H1 (cell line): ENCODE data around the gene KDM2A. TPM values are rescaled to one million over a fixed set of nuclear protein-coding genes. Genes with fewer than 3 reads are reported as not detected.

Experiments
- CTCF ChIA-PET: fragments of 300-600 bp; sonication (Branson Sonifier 250); formaldehyde crosslinking; loops from one replicate; lab custom pipeline; 2021; ENCODE audit not compliant: partially characterized antibody; lab: Charles Lee
- POLR2A ChIA-PET: fragments of 300-600 bp; sonication (Branson Sonifier 250); formaldehyde crosslinking; loops from one replicate; lab custom pipeline; 2021; ENCODE audit warnings: inconsistent platforms; ENCODE audit not compliant: partially characterized antibody; lab: Charles Lee
- DNase-seq, 2 experiments: peaks; one replicate each; pipeline versions ENCODE4 v3.0.0 to v3.0.0-alpha.2; 2010 to 2022; ENCODE audit warnings: low spot score in 2 of 2, low read depth in 1 of 2, mixed read lengths in 1 of 2
- FAIRE-seq: peaks from 2 replicates; lab custom pipeline; 2011; peaks lifted over from hg19 to GRCh38; lab: Jason Lieb, UNC
- H2AFZ ChIP-seq: 2 replicates; pipeline ENCODE4 v1.8.1; 2012; ENCODE audit warnings: low read length, inconsistent platforms
- H2AK5ac ChIP-seq: 2 replicates; pipeline ENCODE4 v1.6.1; 2013; ENCODE audit warnings: low read depth, low read length
- H2BK120ac ChIP-seq: replicated peaks from 2 replicates; pipeline ENCODE3; 2013; ENCODE audit warnings: low read depth, low read length, inconsistent platforms
- H2BK12ac ChIP-seq: 2 replicates; pipeline ENCODE4 v1.6.1; 2013; ENCODE audit warnings: low read depth, low read length
- H2BK15ac ChIP-seq: 2 replicates; pipeline ENCODE4 v1.6.1; 2013; ENCODE audit warnings: low read length
- H2BK20ac ChIP-seq: 2 replicates; pipeline ENCODE4 v1.6.1; 2013; ENCODE audit warnings: low read length
- H2BK5ac ChIP-seq: 2 replicates; pipeline ENCODE4 v1.6.1; 2013; ENCODE audit warnings: low read depth, low read length
- H3K14ac ChIP-seq: 2 replicates; pipeline ENCODE4 v1.6.1; 2013; ENCODE audit warnings: inconsistent platforms; ENCODE audit not compliant: insufficient read length
- H3K18ac ChIP-seq: 2 replicates; pipeline ENCODE4 v1.6.1; 2013; ENCODE audit warnings: low read length; ENCODE audit errors: extremely low read depth
- H3K23ac ChIP-seq: 2 replicates; pipeline ENCODE4 v1.6.1; 2013; ENCODE audit warnings: inconsistent platforms; ENCODE audit not compliant: insufficient read length
- H3K23me2 ChIP-seq: 2 replicates; pipeline ENCODE4 v1.6.1; 2013; ENCODE audit warnings: low read depth, low read length
- H3K27ac ChIP-seq: 2 replicates; pipeline ENCODE4 v1.6.1; 2011; ENCODE audit warnings: low read depth, low read length, inconsistent platforms
- H3K27me3 ChIP-seq, 4 experiments: replicated peaks in 1 of 4; 1 replicate in 1 of 4; 2 replicates in 3 of 4; pipeline versions ENCODE4 v1.6.1 to v1.8.1; 2011 to 2013; ENCODE audit warnings: low read length in 3 of 4, mild to moderate bottlenecking in 3 of 4, inconsistent platforms in 2 of 4, mixed read lengths in 2 of 4, moderate library complexity in 1 of 4; ENCODE audit not compliant: control insufficient read depth in 3 of 4, insufficient read depth in 3 of 4; ENCODE audit errors: extremely low read depth in 1 of 4
- H3K36me3 ChIP-seq, 4 experiments: 2 replicates each; pipeline versions ENCODE4 v1.6.1 to v1.8.1; 2011 to 2013; ENCODE audit warnings: mild to moderate bottlenecking in 4 of 4, low read length in 3 of 4, moderate library complexity in 2 of 4, control low read depth in 1 of 4, inconsistent platforms in 1 of 4; ENCODE audit not compliant: insufficient read depth in 4 of 4, control insufficient read depth in 2 of 4
- H3K4ac ChIP-seq: replicated peaks from 2 replicates; pipeline ENCODE3; 2013; ENCODE audit warnings: low read length, low read depth, mixed read lengths, inconsistent platforms; ENCODE audit not compliant: insufficient read length
- H3K4me1 ChIP-seq, 4 experiments: replicated peaks in 1 of 4; 1 replicate in 1 of 4; 2 replicates in 3 of 4; pipeline versions ENCODE4 v1.6.1 to v1.8.1; 2011 to 2013; ENCODE audit warnings: low read length in 3 of 4, inconsistent platforms in 2 of 4, mixed read lengths in 1 of 4; ENCODE audit not compliant: insufficient read depth in 4 of 4, control insufficient read depth in 3 of 4
- H3K4me2 ChIP-seq, 2 experiments: 2 replicates each; pipeline versions ENCODE4 v1.6.1 to v1.8.1; 2011 to 2013; ENCODE audit warnings: low read depth in 2 of 2, low read length in 2 of 2, control low read depth in 1 of 2, inconsistent platforms in 1 of 2, mild to moderate bottlenecking in 1 of 2; ENCODE audit not compliant: insufficient read depth in 1 of 2
- H3K4me3 ChIP-seq, 4 experiments: fragments of 200-600, 300-600 bp in 1 of 4; sonication (generic), shearing (Covaris generic), sonication (Bioruptor Twin) in 1 of 4; 2 replicates each; pipeline versions ENCODE4 v1.5.1 to v1.8.1; 2011 to 2016; ENCODE audit warnings: low read length in 4 of 4, low read depth in 3 of 4, control low read depth in 2 of 4, inconsistent platforms in 2 of 4, mild to moderate bottlenecking in 2 of 4, mixed read lengths in 1 of 4, moderate library complexity in 1 of 4; ENCODE audit not compliant: insufficient read depth in 2 of 4; ENCODE audit errors: extremely low read depth in 1 of 4
- H3K56ac ChIP-seq: replicated peaks from 2 replicates; pipeline ENCODE3; 2013; ENCODE audit warnings: low read depth, mild to moderate bottlenecking, mixed read lengths, low read length, inconsistent platforms; ENCODE audit not compliant: insufficient read length
- H3K79me1 ChIP-seq: 2 replicates; pipeline ENCODE4 v1.6.1; 2013; ENCODE audit warnings: low read depth, low read length, control low read depth
- H3K79me2 ChIP-seq, 2 experiments: 2 replicates each; pipeline versions ENCODE4 v1.6.1 to v1.8.1; 2012 to 2013; ENCODE audit warnings: low read length in 2 of 2, mild to moderate bottlenecking in 2 of 2, inconsistent platforms in 1 of 2; ENCODE audit not compliant: insufficient read depth in 2 of 2, control insufficient read depth in 1 of 2
- H3K9ac ChIP-seq, 4 experiments: replicated peaks in 1 of 4; 1 replicate in 1 of 4; 2 replicates in 3 of 4; pipeline versions ENCODE4 v1.6.1 to v1.8.1; 2011 to 2013; ENCODE audit warnings: low read depth in 3 of 4, low read length in 3 of 4, control low read depth in 2 of 4, mild to moderate bottlenecking in 2 of 4, moderate library complexity in 2 of 4, inconsistent platforms in 1 of 4; ENCODE audit errors: extremely low read depth in 1 of 4
- H3K9me3 ChIP-seq, 2 experiments: 2 replicates each; pipeline versions ENCODE4 v1.6.1 to v1.8.1; 2012 to 2013; ENCODE audit warnings: mild to moderate bottlenecking in 2 of 2, moderate library complexity in 2 of 2, control low read depth in 1 of 2, inconsistent platforms in 1 of 2, low read depth in 1 of 2, low read length in 1 of 2, mixed read lengths in 1 of 2; ENCODE audit not compliant: insufficient read depth in 2 of 2
- H4K20me1 ChIP-seq, 2 experiments: replicated peaks in 1 of 2; 2 replicates each; pipeline versions ENCODE3 to v1.8.1; 2011 to 2013; ENCODE audit warnings: inconsistent platforms in 2 of 2, low read length in 2 of 2, mild to moderate bottlenecking in 1 of 2; ENCODE audit not compliant: insufficient read depth in 2 of 2, control insufficient read depth in 1 of 2
- H4K5ac ChIP-seq: 2 replicates; pipeline ENCODE4 v1.6.1; 2013; ENCODE audit warnings: low read length, low read depth, mixed read lengths, inconsistent platforms; ENCODE audit not compliant: insufficient read length
- H4K8ac ChIP-seq: 2 replicates; pipeline ENCODE4 v1.8.0; 2013; ENCODE audit warnings: mild to moderate bottlenecking, moderate library complexity, low read length, inconsistent platforms; ENCODE audit not compliant: insufficient read depth; ENCODE audit errors: extremely low read depth
- H4K91ac ChIP-seq: replicated peaks from 2 replicates; pipeline ENCODE3; 2013; ENCODE audit warnings: low read length, mixed read lengths, inconsistent platforms; ENCODE audit not compliant: insufficient read length
- ATF2 ChIP-seq: IDR thresholded peaks from 2 replicates; pipeline ENCODE4 v1.6.1; 2012; ENCODE audit warnings: low read length, inconsistent platforms
- ATF3 ChIP-seq: IDR thresholded peaks from 2 replicates; pipeline ENCODE4 v1.6.1; 2011; ENCODE audit warnings: low read depth, mild to moderate bottlenecking, low read length; ENCODE audit not compliant: insufficient read depth
- CBX8 ChIP-seq: fragments of 300-800, 300-1000 bp; sonication (generic); IDR thresholded peaks from 2 replicates; pipeline ENCODE4 v1.7.1; 2016; ENCODE audit warnings: low read depth, low read length, borderline replicate concordance
- HDAC2 ChIP-seq, 2 experiments: fragments of 300-600 bp in 1 of 2; sonication (generic) in 1 of 2; IDR thresholded peaks; 2 replicates each; pipeline ENCODE4 v1.6.1; 2011 to 2012; ENCODE audit warnings: low read depth in 2 of 2, low read length in 2 of 2, mild to moderate bottlenecking in 2 of 2, moderate library complexity in 2 of 2, borderline replicate concordance in 1 of 2, inconsistent platforms in 1 of 2
- KDM4A ChIP-seq: IDR thresholded peaks from one replicate; pipeline ENCODE4 v1.7.1; 2012; ENCODE audit warnings: low read depth, mild to moderate bottlenecking, moderate library complexity, low read length, inconsistent platforms; ENCODE audit not compliant: severe bottlenecking
- KDM5A ChIP-seq: fragments of 200-600 bp; IDR thresholded peaks from 2 replicates; pipeline ENCODE4 v1.7.1; 2012; ENCODE audit warnings: mild to moderate bottlenecking, low read length, inconsistent platforms, mixed read lengths
- NRF1 ChIP-seq: IDR thresholded peaks from 2 replicates; pipeline ENCODE4 v1.6.1; 2011; ENCODE audit warnings: mild to moderate bottlenecking, low read depth, low read length, improper control_type of control experiment
- SIN3A ChIP-seq, 2 experiments: IDR thresholded peaks in 1 of 2; conservative IDR thresholded peaks in 1 of 2; 2 replicates each; pipeline ENCODE4 v1.6.1; 2011 to 2012; ENCODE audit warnings: low read length in 2 of 2, improper control_type of control experiment in 1 of 2, low read depth in 1 of 2, mild to moderate bottlenecking in 1 of 2
- TBP ChIP-seq: IDR thresholded peaks from 2 replicates; pipeline ENCODE4 v1.6.1; 2011; ENCODE audit warnings: low read depth, low read length, improper control_type of control experiment
- TCF12 ChIP-seq: IDR thresholded peaks from 2 replicates; pipeline ENCODE4 v1.6.1; 2011; ENCODE audit warnings: low read depth, mild to moderate bottlenecking, low read length
- WGBS, 2 experiments: shearing (Covaris generic) in 1 of 2; methylation state at CpG; one replicate each; pipeline versions ENCODE4 v1.1.6 to v1.1.7; 2013 to 2015; ENCODE audit warnings: low lambda C conversion rate in 2 of 2, mixed read lengths in 2 of 2, inconsistent platforms in 1 of 2, low coverage in 1 of 2, missing lambda C conversion rate in 1 of 2; ENCODE audit not compliant: insufficient replicate concordance in 2 of 2, insufficient coverage in 1 of 2, insufficient read length in 1 of 2; ENCODE audit errors: extremely low coverage in 1 of 2, missing lambda C conversion rate in 1 of 2; 5-methylcytosine and 5-hydroxymethylcytosine counted together
- polyA plus RNA-seq, 7 experiments: library from polyadenylated mRNA; depleted of rRNA in 3 of 7; stranded (reverse) in 5 of 7; unstranded in 2 of 7; fragments of >200 nt in 5 of 7; fragments of 200-250 nt in 2 of 7; gene quantifications; 1 replicate in 5 of 7; 2 replicates in 1 of 7; 4 replicates in 1 of 7; pipeline versions ENCODE4 v1.2.1 to v1.2.3, GENCODE V29; 2011 to 2013; ENCODE audit warnings: missing spikeins in 2 of 7, mixed read lengths in 2 of 7
- total RNA-seq: library from RNA; stranded (reverse); fragmentation: NEBNext Ultra II Directional; extraction: Animal tissue kit (Norgen Biotek cat#: 25700); gene quantifications from 2 replicates; pipeline ENCODE4 v1.2.1, GENCODE V29; 2021

Gene KDM2A
- total and polyA plus RNA-seq, 2 of the 8 experiments (the other 6 are each of a cell fraction or from before 2014, with no cell fraction given), result 55.4 to 66.2 TPM

- H2AFZ ChIP-seq, result no peak overlapping the region
- H3K56ac ChIP-seq, result no peak overlapping the region
- no peaks in the 10 kb centered on the region for H3K9me3 ChIP-seq
- H2AK5ac ChIP-seq, result no peak overlapping the region
- POLR2A ChIA-PET, result interaction anchor here (0.6 to 1.6 kb wide), 6 partner anchors 8 to 76 kb away, joined by 3 to 6 read pairs (median 3); no protein-coding TSS in a partner anchor
- no peak overlapping the region for H3K4ac ChIP-seq
- no peak overlapping the region for H4K5ac ChIP-seq
- H3K14ac ChIP-seq, result no peak overlapping the region
- no peaks in the 10 kb centered on the region for H3K4me1 ChIP-seq
- no peak overlapping the region for H3K4me3 ChIP-seq
- no peak overlapping the region for H2BK120ac ChIP-seq
- FAIRE-seq, result no peak
- peaks cover 0 to 79% of the 10 kb centered on the region in 2 experiments; a peak in 3 of 4 replicates for H3K79me2 ChIP-seq
- H2BK15ac ChIP-seq, result no peak overlapping the region
- H4K8ac ChIP-seq, result no peak overlapping the region
- CTCF ChIA-PET, result interaction anchor here (0.6 to 4.3 kb wide), 4 partner anchors 10 to 75 kb away, joined by 3 to 31 read pairs (median 4); no protein-coding TSS in a partner anchor
- H2BK12ac ChIP-seq, result no peak overlapping the region
- no peak overlapping the region for H3K23ac ChIP-seq
- H3K79me1 ChIP-seq, result peaks cover 3% of the 10 kb centered on the region
- no peak overlapping the region for H2BK5ac ChIP-seq
- no peak overlapping the region for H3K27ac ChIP-seq
- no peak overlapping the region for H4K91ac ChIP-seq
- peaks cover 2% of the 10 kb centered on the region in 2 experiments for H4K20me1 ChIP-seq
- H3K18ac ChIP-seq, result no peak overlapping the region
- no peak overlapping the region for H3K4me2 ChIP-seq
- DNase-seq, result no peak
- H3K27me3 ChIP-seq, result no peaks in the 10 kb centered on the region
- H3K36me3 ChIP-seq, result peaks cover 0 to 8% (median 2%) of the 10 kb centered on the region in 4 experiments; a peak in 2 of 8 replicates
- WGBS, 2 experiments, result 98% methylated on average over 4 of the region's 4 CpGs; no CpG with 5 or more reads in 1 of the 2 experiments
- no peak overlapping the region for H2BK20ac ChIP-seq
- no peak overlapping the region for H3K9ac ChIP-seq
- no peaks in the 10 kb centered on the region for H3K23me2 ChIP-seq
- TF ChIP-seq TBP (no peak), CBX8 (no peak), SIN3A (conservative IDR thresholded peaks at IDR 0.05 in 1 of 2, IDR thresholded peaks at IDR 0.05 in 1 of 2; ENCODE audit: low read depth in 1 of 2, low read length in 2 of 2) (no peak), TCF12 (no peak), NRF1 (no peak), HDAC2 (IDR thresholded peaks at IDR 0.05; ENCODE audit: borderline replicate concordance in 1 of 2, low read depth in 2 of 2, low read length in 2 of 2) (no peak), ATF3 (no peak), KDM4A (no peak), KDM5A (no peak), ATF2 (no peak)
Measured at GRCh38 chr11:67157691-67158090, 38.6 kb downstream of the KDM2A start.
